ENCODE measurements around the gene GPR149.

GPR149 gene

GRCh38 chr3:154304936-154305335 lies 125.1 kb downstream of the GPR149 start:
- DNase-seq (ENCODE audit: low read depth, low spot score), result no peak

DNA sequence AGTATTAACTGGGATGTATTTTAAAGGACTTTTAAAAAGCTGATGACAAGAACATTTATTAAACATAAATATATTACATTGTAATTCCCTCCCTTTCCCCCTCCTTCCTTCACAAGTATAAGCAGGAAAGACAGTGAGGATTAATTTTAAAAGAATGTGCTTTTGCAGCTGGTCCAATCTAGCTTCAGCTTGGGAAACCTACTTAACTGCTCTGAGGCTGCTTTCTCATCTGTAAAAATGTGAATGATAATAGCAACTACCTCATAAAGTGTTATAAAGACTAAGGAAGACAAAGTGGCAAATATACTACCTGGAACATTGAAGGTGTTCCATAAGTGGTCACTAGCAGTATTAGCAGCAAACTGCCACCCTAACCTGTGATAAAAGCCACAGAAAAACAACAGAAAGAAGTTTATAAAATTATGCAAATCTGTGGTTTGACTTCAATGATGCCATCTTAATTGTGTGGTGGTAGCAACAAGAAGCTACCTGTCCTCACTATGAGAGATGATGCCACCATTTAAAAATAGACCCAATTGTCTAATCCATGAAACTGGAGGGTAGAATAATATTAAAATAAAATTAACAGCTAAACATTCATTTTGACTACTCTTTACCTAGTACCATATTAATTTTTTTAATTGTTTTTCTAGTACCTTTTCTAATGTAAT lies 125.7 kb downstream of the GPR149 start:
- POLR2A ChIA-PET, result no interaction called here
- CTCF ChIA-PET, result no interaction called here
- no peak overlapping the region for H3K4me3 ChIP-seq (ENCODE audit: low read depth, low read length)

More at GRCh38 chr3:154304936-154305335, 125.1 kb downstream of the GPR149 start:
- TF ChIP-seq CTCF (IDR thresholded peaks at IDR 0.05; ENCODE audit: insufficient read depth, low read length, missing control alignments), result no peak
- H3K4me3 ChIP-seq (ENCODE audit: low read depth, low read length), result no peak overlapping the region
- ChIA-PET POLR2A (no interaction called here), CTCF (no interaction called here)

GRCh38 chr3:154301561-154301960 lies 128.4 kb downstream of the GPR149 start:
- TF ChIP-seq CTCF (IDR thresholded peaks at IDR 0.05; ENCODE audit: insufficient read depth, low read length, missing control alignments), result no peak
- no peak overlapping the region for H3K4me3 ChIP-seq (ENCODE audit: low read depth, low read length)
- DNase-seq (ENCODE audit: low read depth, low spot score), result no peak
- CTCF ChIA-PET, result interaction anchor here (0.7 kb wide), 1 partner anchor 34 kb away, joined by 3 read pairs; no protein-coding TSS in a partner anchor
- POLR2A ChIA-PET, result no interaction called here

More for the DNA sequence above, 125.7 kb downstream of the GPR149 start:
- DNase-seq (ENCODE audit: low read depth, low spot score), result peak; percentile 31
- TF ChIP-seq CTCF (IDR thresholded peaks at IDR 0.05; ENCODE audit: insufficient read depth, low read length, missing control alignments), result no peak

GRCh38 chr3:154294016-154294415 lies 136.0 kb downstream of the GPR149 start:
- H3K4me3 ChIP-seq (ENCODE audit: low read depth, low read length), result no peak overlapping the region
- ChIA-PET POLR2A (no interaction called here), CTCF (no interaction called here)
- no peak for TF ChIP-seq CTCF (IDR thresholded peaks at IDR 0.05; ENCODE audit: insufficient read depth, low read length, missing control alignments)
- no peak for DNase-seq (ENCODE audit: low read depth, low spot score)

- ChIA-PET POLR2A (no interaction called here), CTCF (interaction anchor here (1.5 kb wide), 1 partner anchor 23 kb away, joined by 5 read pairs; no protein-coding TSS in a partner anchor)
- H3K4me3 ChIP-seq (ENCODE audit: low read depth, low read length), result no peak overlapping the region
- no peak for DNase-seq (ENCODE audit: low read depth, low spot score)
- no peak for TF ChIP-seq CTCF (IDR thresholded peaks at IDR 0.05; ENCODE audit: insufficient read depth, low read length, missing control alignments)
Observed at GRCh38 chr3:154290187-154290586, 139.8 kb downstream of the GPR149 start.

All from AG04449 (cell line).